GM12878 (cell line): ENCODE data around the gene CHD5. TPM values are rescaled to one million over a fixed set of nuclear protein-coding genes. Genes with fewer than 3 reads are reported as not detected.

ENCODE experiments used
- ATAC-seq: fragments of 200-7000 bp; cut with Tn5 transposase; 3 replicates; pipeline ENCODE4 v1.9.1; 2020; ENCODE audit warnings: mild to moderate bottlenecking, moderate library complexity
- BruUV-seq: library from RNA; stranded (reverse); fragments of 400-500 nt; replicated peaks from 2 replicates; lab custom pipeline; 2021; lab: Mats Ljungman, UMichigan
- CTCF ChIA-PET: fragments of 300-600 bp; sonication (Branson Sonifier 250); formaldehyde crosslinking; extraction: SDS; loops from one replicate; lab custom pipeline; 2021; ENCODE audit warnings: inconsistent platforms; lab: Yijun Ruan, JAX
- POLR2A ChIA-PET: fragments of 350-600 bp; formaldehyde crosslinking; extraction: SDS; loops from one replicate; lab custom pipeline; 2021; ENCODE audit warnings: inconsistent platforms; lab: Charles Lee
- RAD21 ChIA-PET: fragments of 300-600 bp; sonication (Branson Sonifier 250); formaldehyde crosslinking; loops from one replicate; lab custom pipeline; 2023; ENCODE audit warnings: antibody characterized with exemption; ENCODE audit not compliant: unreplicated experiment; lab: Charles Lee
- SMC1A ChIA-PET: fragments of 300-600 bp; sonication (Branson Sonifier 250); formaldehyde crosslinking; loops from one replicate; lab custom pipeline; 2023; ENCODE audit not compliant: unreplicated experiment, uncharacterized antibody; lab: Charles Lee
- DNase-seq: peaks from one replicate; pipeline ENCODE4 v3.0.0-alpha.2; 2011; ENCODE audit warnings: low read depth, low spot score
- FAIRE-seq: peaks from 3 replicates; lab custom pipeline; 2011; peaks lifted over from hg19 to GRCh38; lab: Jason Lieb, UNC
- H2AFZ ChIP-seq: 2 replicates; pipeline ENCODE4 v1.6.0; 2011; ENCODE audit warnings: low read depth, low read length, control low read depth; ENCODE audit not compliant: control insufficient read depth
- H3K27ac ChIP-seq: 2 replicates; pipeline ENCODE4 v1.5.1; 2011; ENCODE audit warnings: control low read depth; ENCODE audit not compliant: control insufficient read depth, insufficient read depth
- H3K27me3 ChIP-seq, 2 experiments: replicated peaks in 1 of 2; 2 replicates each; pipeline versions ENCODE4 v1.6.0 to v1.6.1; 2011; ENCODE audit warnings: low read length in 1 of 2; ENCODE audit not compliant: control insufficient read depth in 2 of 2, insufficient read depth in 2 of 2
- H3K36me3 ChIP-seq, 2 experiments: 2 replicates each; pipeline ENCODE4 v1.5.1; 2011; ENCODE audit warnings: low read length in 1 of 2; ENCODE audit not compliant: control insufficient read depth in 2 of 2, insufficient read depth in 2 of 2
- H3K4me1 ChIP-seq: 2 replicates; pipeline ENCODE4 v1.6.1; 2011; ENCODE audit warnings: mild to moderate bottlenecking, low read length, moderate library complexity, mixed read lengths; ENCODE audit not compliant: control insufficient read depth, insufficient read depth
- H3K4me2 ChIP-seq: 2 replicates; pipeline ENCODE4 v1.6.0; 2011; ENCODE audit warnings: control low read depth; ENCODE audit not compliant: control insufficient read depth, insufficient read depth
- H3K4me3 ChIP-seq: fragments of 200-600 bp; sonication (generic); 2 replicates; pipeline ENCODE4 v1.5.1; 2016
- H3K79me2 ChIP-seq: 2 replicates; pipeline ENCODE4 v1.6.0; 2011; ENCODE audit warnings: low read length; ENCODE audit not compliant: control insufficient read depth, insufficient read depth
- H3K9ac ChIP-seq: 2 replicates; pipeline ENCODE4 v1.8.0; 2011; ENCODE audit warnings: low read length, control low read depth, mixed read lengths; ENCODE audit not compliant: control insufficient read depth, insufficient read depth
- H3K9me3 ChIP-seq: replicated peaks from 3 replicates; pipeline ENCODE4 v1.5.1; 2011; ENCODE audit warnings: mild to moderate bottlenecking, low read length; ENCODE audit not compliant: control insufficient read depth, insufficient read depth
- H4K20me1 ChIP-seq: 2 replicates; pipeline ENCODE4 v1.6.0; 2011; ENCODE audit not compliant: control insufficient read depth, insufficient read depth
- EZH2 ChIP-seq: IDR thresholded peaks from 2 replicates; pipeline ENCODE4 v1.6.1; 2012; ENCODE audit warnings: low read depth, mild to moderate bottlenecking, control low read depth, inconsistent platforms, low read length, borderline replicate concordance; ENCODE audit not compliant: control insufficient read depth
- KDM1A ChIP-seq: fragments of 200-600 bp; sonication (generic); IDR thresholded peaks from 2 replicates; pipeline ENCODE4 v1.6.1; 2016; ENCODE audit warnings: borderline replicate concordance
- POLR2A ChIP-seq: IDR thresholded peaks from 2 replicates; pipeline ENCODE4 v1.6.1; 2011; ENCODE audit warnings: low read depth, mild to moderate bottlenecking, low read length
- ZBED1 ChIP-seq: IDR thresholded peaks from 2 replicates; pipeline ENCODE4 v1.6.1; 2016; ENCODE audit warnings: borderline replicate concordance
- ZNF207 ChIP-seq: fragments of 450-650 bp; IDR thresholded peaks from 2 replicates; pipeline ENCODE4 v1.6.1; 2014; ENCODE audit warnings: antibody characterized with exemption, mild to moderate bottlenecking, borderline replicate concordance
- WGBS: methylation state at CpG from one replicate; pipeline ENCODE4 v1.1.6; 2016; ENCODE audit warnings: low lambda C conversion rate; ENCODE audit not compliant: insufficient replicate concordance, insufficient coverage; ENCODE audit errors: missing lambda C conversion rate; 5-methylcytosine and 5-hydroxymethylcytosine counted together
- in situ Hi-C: fragments of 300-500 bp; cut with MboI; formaldehyde crosslinking; loops from 9 replicates; pipeline ENCODE4 v1.14.3; 2018; ENCODE audit warnings: mixed read lengths
- intact Hi-C: fragments of 100-400 bp; cut with micrococcal nuclease; formaldehyde crosslinking; loops from one replicate; pipeline ENCODE4 v1.14.2; 2022; ENCODE audit not compliant: unreplicated experiment
- polyA plus RNA-seq, 11 experiments: library from polyadenylated mRNA; depleted of rRNA in 4 of 11; unstranded in 6 of 11; stranded (reverse) in 5 of 11; fragments of >200 nt; fragmentation: Nextera tagmentation in 4 of 11; fragmentation: Illumina TruSeq in 1 of 11; extraction: Ambion mirVana in 4 of 11; extraction: Trizol in 1 of 11; gene quantifications; 1 replicate in 1 of 11; 2 replicates in 10 of 11; pipeline versions ENCODE4 v1.2.1 to v1.2.3, GENCODE V29; 2011 to 2016; ENCODE audit warnings: inconsistent platforms in 2 of 11, missing spikeins in 2 of 11, low read depth in 1 of 11
- total RNA-seq, 4 experiments: library from RNA; depleted of rRNA in 3 of 4; stranded (reverse); fragments of >200 nt in 3 of 4; fragmentation: Illumina TruSeq in 1 of 4; extraction: Trizol in 1 of 4; gene quantifications; 2 replicates each; pipeline versions ENCODE4 v1.2.1 to v1.2.3, GENCODE V29; 2013 to 2021

Gene CHD5
- total and polyA plus RNA-seq, 10 of the 15 experiments (the other 5 are each of a cell fraction or from before 2014, with no cell fraction given) = 0.03 to 0.49 (median 0.13) TPM; not detected in 3

DNA sequence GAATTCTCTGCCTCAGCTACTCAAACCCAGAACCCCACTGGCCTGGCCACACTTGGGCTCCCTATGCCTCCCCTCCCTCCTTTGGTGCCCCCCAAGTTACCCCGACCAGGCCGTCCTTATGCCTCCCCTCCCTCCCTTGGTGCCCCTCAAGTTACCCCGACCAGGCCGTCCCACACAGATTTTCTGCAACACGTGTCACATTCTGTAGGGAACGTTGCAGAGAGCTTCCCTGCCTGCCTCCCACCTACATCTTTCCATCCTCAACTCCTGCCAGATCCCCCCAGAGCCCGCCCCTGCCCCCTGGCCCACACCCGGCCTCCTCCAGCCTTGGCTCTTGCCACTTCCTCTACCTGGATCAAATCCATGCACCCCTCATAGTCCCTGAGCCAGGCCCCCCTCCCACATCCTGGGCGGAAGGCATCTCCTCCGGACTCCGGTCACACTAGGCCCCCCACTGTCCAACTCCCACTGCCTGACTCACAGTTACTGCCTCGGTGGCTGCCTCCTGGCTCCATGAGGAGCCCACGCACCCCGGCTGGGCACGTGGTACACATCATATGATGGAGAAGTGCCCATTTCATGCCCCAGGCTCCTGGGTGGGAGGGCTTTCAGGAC, 93.3 kb downstream of the CHD5 start:
- Histone ChIP-seq H4K20me1 (no peaks in the 10 kb centered on the region), H3K4me2 (no peak overlapping the region), H3K4me3 (no peak overlapping the region), H3K27me3 (no peaks in the 10 kb centered on the region), H3K4me1 (no peaks in the 10 kb centered on the region), H2AFZ (no peak overlapping the region), H3K27ac (no peak overlapping the region), H3K36me3 (peaks cover 5 to 7% of the 10 kb centered on the region in 2 experiments; a peak in 3 of 4 replicates), H3K9ac (no peak overlapping the region), H3K79me2 (no peaks in the 10 kb centered on the region), H3K9me3 (no peaks in the 10 kb centered on the region)
- WGBS = 98% methylated on average over 13 of the region's 15 CpGs
- intact Hi-C loops (no loop called here), in situ Hi-C loops (no loop called here)
- SMC1A ChIA-PET = no interaction called here
- BruUV-seq = no TSS peak
- ATAC-seq (no peak), DNase-seq (no peak), FAIRE-seq (no peak)
- CTCF ChIA-PET = no interaction called here
- TF ChIP-seq ZBED1 (no peak), EZH2 (no peak), POLR2A (0 out of 2 replicates have a peak, but pooled peaks have one; percentile 2)
- POLR2A ChIA-PET = no interaction called here
- RAD21 ChIA-PET = no interaction called here

DNA sequence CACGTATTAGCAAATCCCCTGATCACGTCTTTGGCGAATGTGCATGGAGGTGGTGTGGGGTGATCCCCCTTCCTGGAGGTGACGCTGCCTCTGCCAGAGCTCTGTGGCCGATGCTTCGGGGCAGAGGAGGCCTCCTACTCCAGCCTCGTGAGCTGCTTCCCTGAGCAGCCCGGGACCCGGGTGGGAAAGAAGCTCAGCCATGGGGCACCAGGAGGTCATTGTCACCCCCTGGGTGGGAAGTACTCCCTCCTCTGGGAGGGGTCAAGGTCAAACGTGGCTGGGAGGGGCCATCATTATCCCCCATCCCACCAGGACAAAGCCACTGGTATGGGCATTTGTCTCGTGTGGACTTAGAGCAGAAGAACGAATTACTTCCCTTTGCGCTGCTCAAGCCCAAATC, 93.8 kb downstream of the CHD5 start:
- RAD21 ChIA-PET = no interaction called here

More for the DNA sequence above, 93.8 kb downstream of the CHD5 start:
- H3K36me3 ChIP-seq = peaks cover 5 to 7% of the 10 kb centered on the region in 2 experiments; a peak in 3 of 4 replicates
- FAIRE-seq = no peak
- no peak overlapping the region for H3K4me2 ChIP-seq
- ChIA-PET SMC1A (no interaction called here), CTCF (no interaction called here), POLR2A (no interaction called here)
- WGBS = 79% methylated on average over 11 of the region's 13 CpGs
- no TSS peak for BruUV-seq
- H3K4me3 ChIP-seq = no peak overlapping the region
- no peak overlapping the region for H2AFZ ChIP-seq
- no peaks in the 10 kb centered on the region for H3K9me3 ChIP-seq
- no peaks in the 10 kb centered on the region for H3K27me3 ChIP-seq
- no peak overlapping the region for H3K27ac ChIP-seq
- DNase-seq = no peak
- intact Hi-C loops (no loop called here), in situ Hi-C loops (no loop called here)
- H3K79me2 ChIP-seq = no peaks in the 10 kb centered on the region
- no peak overlapping the region for H3K9ac ChIP-seq
- ATAC-seq = no peak
- H3K4me1 ChIP-seq = no peaks in the 10 kb centered on the region
- TF ChIP-seq ZNF207 (no peak), KDM1A (no peak), POLR2A (peak; percentile 14; the same call in 1 of the 2 replicates)
- H4K20me1 ChIP-seq = no peaks in the 10 kb centered on the region
